Stimulated activated naive B cell treated with anti-CD40 and anti-IgM and Interleukin-4, amounts not matched to agents 10 μg/mL and 1 μg/mL and 100 μg/mL, for 72 hours (primary cell): ENCODE results near the gene MYO7A.
"Not testable (repeated sequence)": the region's sequence is repeated elsewhere in the genome, so short reads cannot be mapped to it uniquely, and the experiment has no call there.

Experiments used
- ATAC-seq, 2 donors: fragments of 150-1000 bp; cut with Tn5 transposase; replicated peaks; 2 replicates each; pipeline ENCODE4 v1.10.0; 2021; ENCODE audit warnings: moderate library complexity in 1 of 2
- DNase-seq: peaks from one replicate; pipeline ENCODE4 v3.0.0; 2021
- H3K27ac Mint-ChIP-seq: one replicate; pipeline ENCODE4 v1.8.0; 2022; ENCODE audit warnings: mild to moderate bottlenecking, mixed read lengths
- H3K27me3 Mint-ChIP-seq, 2 donors: one replicate each; pipeline ENCODE4 v1.8.0; 2022; ENCODE audit warnings: mixed read lengths in 2 of 2
- H3K36me3 Mint-ChIP-seq, 2 donors: one replicate each; pipeline ENCODE4 v1.8.0; 2022; ENCODE audit warnings: mixed read lengths in 2 of 2, mild to moderate bottlenecking in 1 of 2
- H3K4me1 Mint-ChIP-seq, 2 donors: one replicate each; pipeline ENCODE4 v1.8.0; 2022; ENCODE audit warnings: mixed read lengths in 2 of 2, mild to moderate bottlenecking in 1 of 2
- H3K4me3 Mint-ChIP-seq, 2 donors: one replicate each; pipeline ENCODE4 v1.8.0; 2022; ENCODE audit warnings: mild to moderate bottlenecking in 2 of 2, mixed read lengths in 2 of 2, moderate library complexity in 1 of 2
- H3K9me3 Mint-ChIP-seq, 2 donors: one replicate each; pipeline ENCODE4 v1.8.0; 2022; ENCODE audit warnings: mixed read lengths in 2 of 2, mild to moderate bottlenecking in 1 of 2

MYO7A gene

DNA sequence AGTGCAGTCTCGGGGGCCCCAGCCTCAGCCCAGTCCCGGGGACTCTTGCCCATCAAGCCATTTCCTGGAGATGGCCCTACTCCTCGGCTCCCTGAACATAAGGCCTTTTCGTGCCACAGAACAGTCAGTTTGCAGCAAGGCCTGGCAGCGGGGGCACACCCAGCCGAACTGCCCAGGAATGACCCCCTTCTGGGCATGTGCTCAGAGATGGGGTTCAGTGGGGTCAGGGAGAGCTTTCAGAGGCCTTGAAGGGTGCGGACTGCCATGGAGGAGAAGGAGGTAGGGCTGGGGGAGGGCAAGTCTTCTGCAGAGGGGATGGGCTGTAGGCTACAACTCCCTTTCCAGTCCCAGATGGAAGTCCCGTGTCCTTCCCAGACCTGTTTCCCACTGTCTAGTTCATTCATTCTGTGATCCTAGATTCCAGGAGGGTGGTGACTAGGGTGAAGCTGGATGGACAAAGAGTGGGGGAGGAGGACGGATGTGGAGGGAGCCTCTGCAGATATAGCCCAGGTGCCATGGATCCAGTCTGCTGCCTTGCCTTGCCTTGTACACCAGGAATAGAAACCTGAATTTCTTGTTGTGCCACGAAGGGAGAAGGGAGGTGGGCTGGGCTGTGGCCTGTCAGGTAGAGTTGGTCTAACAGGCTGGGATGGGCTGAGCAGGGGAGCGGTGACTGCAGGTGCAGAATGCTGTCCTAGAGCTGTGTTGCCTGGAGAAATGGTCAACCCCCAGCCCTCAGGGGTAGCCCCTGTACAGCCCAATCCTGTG is 39.6 kb upstream of the MYO7A start:
- Mint-ChIP-seq H3K36me3 (no peaks in the 10 kb centered on the region), H3K4me1 (peaks cover under 1 to 7% of the 10 kb centered on the region in 2 donors), H3K9me3 (no peaks in the 10 kb centered on the region), H3K27me3 (peaks cover 0 to 5% of the 10 kb centered on the region in 2 donors), H3K4me3 (no peak overlapping the region), H3K27ac (no peak overlapping the region)
- no peak for DNase-seq
- ATAC-seq, result no peak

DNA sequence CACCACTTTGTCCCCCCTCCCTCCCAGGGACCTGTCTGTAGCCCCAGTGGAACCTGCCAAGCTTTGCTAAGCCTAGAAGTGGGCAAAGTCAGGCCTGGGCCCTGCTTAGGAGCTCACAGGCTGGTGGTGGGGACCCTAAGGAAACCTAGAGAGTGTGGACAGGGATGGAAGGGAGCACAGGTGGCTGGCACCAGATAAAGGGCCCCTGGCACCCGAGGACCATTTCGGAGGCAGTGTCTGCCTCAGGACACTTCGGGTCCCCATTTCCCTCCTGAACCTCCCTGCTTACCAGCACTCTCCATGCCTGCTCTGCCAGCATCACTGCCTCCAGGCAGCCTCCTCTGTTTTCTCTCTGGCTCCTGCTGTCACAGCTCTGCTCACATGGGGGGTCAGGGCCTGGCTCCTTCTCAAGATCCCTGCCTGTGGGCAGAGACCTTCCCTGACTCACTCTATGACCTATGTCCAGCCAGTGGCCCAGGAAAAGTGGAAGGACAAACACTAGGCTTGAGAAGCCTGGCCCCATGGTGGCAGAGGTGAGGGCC is 39.0 kb upstream of the MYO7A start:
- H3K27ac Mint-ChIP-seq, result no peak overlapping the region
- no peaks in the 10 kb centered on the region for H3K9me3 Mint-ChIP-seq
- H3K27me3 Mint-ChIP-seq, result peaks cover 0 to 5% of the 10 kb centered on the region in 2 donors
- ATAC-seq (no peak), DNase-seq (no peak)
- no peak overlapping the region for H3K4me3 Mint-ChIP-seq
- H3K36me3 Mint-ChIP-seq, result no peaks in the 10 kb centered on the region
- H3K4me1 Mint-ChIP-seq, result peaks cover 0 to 6% of the 10 kb centered on the region in 2 donors

DNA sequence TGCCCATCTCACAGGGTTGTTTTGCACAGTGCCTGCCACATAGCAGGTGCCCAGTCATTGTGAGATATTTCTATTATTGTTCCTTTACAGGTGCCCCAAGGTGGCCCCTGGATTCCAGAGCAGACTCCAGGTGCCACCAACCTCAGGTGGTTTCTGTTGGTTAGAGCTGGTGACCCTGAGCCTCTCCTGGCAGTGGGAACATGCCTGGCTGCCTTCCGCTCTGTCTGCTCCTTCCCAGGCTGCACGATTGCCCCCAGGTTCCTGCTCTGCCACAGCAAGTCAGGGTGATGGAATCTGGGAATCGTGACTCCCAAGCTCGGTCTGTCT is 38.0 kb upstream of the MYO7A start:
- Mint-ChIP-seq H3K9me3 (no peaks in the 10 kb centered on the region), H3K27me3 (peaks cover 0 to 5% of the 10 kb centered on the region in 2 donors), H3K4me1 (peaks cover 0 to 6% of the 10 kb centered on the region in 2 donors), H3K36me3 (no peaks in the 10 kb centered on the region), H3K27ac (no peak overlapping the region), H3K4me3 (no peak overlapping the region)
- DNase-seq (no peak), ATAC-seq (no peak)

DNA sequence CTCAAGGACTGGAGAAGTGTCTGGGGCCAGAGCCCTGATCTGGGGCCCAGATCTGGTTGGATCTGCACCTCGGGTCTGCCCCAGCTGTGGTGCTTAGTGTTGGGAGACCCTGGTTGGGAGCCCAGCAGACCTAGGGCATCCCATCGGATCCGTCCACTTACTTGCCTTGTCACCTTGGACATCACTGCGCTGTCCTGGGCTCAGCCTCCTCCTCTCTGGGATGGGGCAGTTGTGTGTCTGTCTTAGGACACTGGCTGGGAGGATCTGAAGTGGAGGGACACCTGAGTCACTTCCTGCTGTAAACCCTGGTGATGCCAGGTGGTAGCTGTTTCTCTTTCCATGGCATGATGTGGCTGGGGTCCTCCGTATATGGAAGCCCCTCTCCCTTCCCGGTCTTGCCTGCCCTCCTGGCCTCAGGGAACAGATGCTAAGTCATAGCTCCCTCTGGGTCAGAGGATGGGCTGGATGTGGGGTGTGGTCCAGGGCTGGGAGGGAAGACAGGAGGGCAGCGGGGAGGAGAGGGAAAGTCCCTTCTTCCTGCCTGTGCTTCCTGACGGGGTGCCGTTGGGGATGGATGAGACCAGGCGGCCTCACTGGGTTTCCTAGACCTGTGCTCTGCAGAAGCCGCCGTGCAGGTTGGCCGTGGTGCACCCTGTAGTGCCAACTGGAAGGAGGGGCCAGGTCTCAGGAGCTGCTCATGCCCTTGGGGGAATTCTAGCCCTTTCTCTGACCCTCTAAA is 37.5 kb upstream of the MYO7A start:
- H3K27ac Mint-ChIP-seq, result no peak overlapping the region
- no peaks in the 10 kb centered on the region for H3K36me3 Mint-ChIP-seq
- peaks cover 0 to 5% of the 10 kb centered on the region in 2 donors for H3K27me3 Mint-ChIP-seq
- DNase-seq, result no peak
- ATAC-seq, result peak; percentile 4 to 9
- no peaks in the 10 kb centered on the region for H3K9me3 Mint-ChIP-seq
- no peak overlapping the region for H3K4me3 Mint-ChIP-seq
- H3K4me1 Mint-ChIP-seq, result peaks cover 0 to 6% of the 10 kb centered on the region in 2 donors

DNA sequence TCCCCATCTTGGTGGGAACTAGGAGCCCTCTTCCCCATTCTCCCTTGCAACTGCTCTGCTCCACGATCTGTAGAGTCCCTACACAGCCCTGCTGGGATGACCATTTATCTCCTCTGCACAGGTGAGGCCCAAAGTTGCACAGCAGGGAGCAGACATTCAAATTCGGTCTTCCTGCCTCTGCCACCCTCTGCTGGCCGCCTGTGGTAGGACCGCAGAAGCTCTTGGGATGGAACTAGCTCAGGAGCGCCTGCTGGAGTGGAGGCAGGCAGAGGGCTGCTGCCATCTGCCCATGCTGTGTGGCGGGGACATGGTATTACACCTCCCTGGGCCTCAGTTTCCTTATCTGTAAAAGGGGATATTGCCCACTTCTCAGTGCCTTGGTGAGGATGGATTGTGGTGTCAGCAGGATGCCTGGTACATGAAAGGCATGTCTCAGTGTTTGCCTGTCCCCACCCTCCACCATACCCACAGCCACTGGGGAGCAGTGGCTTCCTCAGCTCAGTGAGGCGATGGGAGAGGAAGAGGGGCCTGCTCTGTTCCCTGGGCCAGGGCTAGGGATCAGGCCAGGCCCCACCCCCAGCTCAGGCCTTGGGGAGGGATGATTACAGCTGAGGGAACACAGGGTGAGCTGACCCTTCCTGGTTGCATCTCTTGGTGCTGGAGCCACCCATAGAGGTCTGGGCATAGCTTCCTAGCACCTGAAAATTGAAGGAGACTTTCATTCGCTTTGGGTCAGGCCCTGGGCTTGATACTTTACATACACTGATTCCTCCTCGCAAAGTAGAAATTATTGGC is 36.7 kb upstream of the MYO7A start:
- peak; percentile 66 for DNase-seq
- peak overlapping the region; percentile 21 for H3K27ac Mint-ChIP-seq
- no peaks in the 10 kb centered on the region for H3K9me3 Mint-ChIP-seq
- no peaks in the 10 kb centered on the region for H3K36me3 Mint-ChIP-seq
- no peak overlapping the region for H3K4me3 Mint-ChIP-seq
- peaks cover 0 to 5% of the 10 kb centered on the region in 2 donors for H3K27me3 Mint-ChIP-seq
- ATAC-seq, result peak; percentile 90 to 97
- peaks cover 0 to 6% of the 10 kb centered on the region in 2 donors for H3K4me1 Mint-ChIP-seq

DNA sequence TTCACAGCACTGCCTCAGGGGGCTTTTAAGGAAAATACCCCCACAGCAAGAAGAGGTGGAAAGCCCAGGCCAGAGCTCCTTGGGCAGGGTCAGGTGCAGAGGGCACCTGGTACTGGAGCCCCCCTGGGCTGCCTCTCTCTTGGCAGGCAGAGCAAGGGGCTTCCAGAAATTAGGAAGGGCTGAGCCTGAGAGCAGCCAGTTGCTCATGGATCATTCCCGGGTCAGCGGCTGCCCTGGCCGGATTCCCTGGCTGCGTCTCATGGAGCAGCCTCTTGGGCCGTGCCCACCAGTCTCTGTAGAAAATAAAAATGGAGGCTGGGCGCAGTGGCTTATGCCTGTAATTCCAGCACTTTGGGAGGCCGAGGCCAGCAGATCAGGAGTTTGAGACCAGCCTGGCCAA is 35.7 kb upstream of the MYO7A start:
- Mint-ChIP-seq H3K4me1 (peaks cover 0 to 6% of the 10 kb centered on the region in 2 donors), H3K27ac (no peak overlapping the region)

DNA sequence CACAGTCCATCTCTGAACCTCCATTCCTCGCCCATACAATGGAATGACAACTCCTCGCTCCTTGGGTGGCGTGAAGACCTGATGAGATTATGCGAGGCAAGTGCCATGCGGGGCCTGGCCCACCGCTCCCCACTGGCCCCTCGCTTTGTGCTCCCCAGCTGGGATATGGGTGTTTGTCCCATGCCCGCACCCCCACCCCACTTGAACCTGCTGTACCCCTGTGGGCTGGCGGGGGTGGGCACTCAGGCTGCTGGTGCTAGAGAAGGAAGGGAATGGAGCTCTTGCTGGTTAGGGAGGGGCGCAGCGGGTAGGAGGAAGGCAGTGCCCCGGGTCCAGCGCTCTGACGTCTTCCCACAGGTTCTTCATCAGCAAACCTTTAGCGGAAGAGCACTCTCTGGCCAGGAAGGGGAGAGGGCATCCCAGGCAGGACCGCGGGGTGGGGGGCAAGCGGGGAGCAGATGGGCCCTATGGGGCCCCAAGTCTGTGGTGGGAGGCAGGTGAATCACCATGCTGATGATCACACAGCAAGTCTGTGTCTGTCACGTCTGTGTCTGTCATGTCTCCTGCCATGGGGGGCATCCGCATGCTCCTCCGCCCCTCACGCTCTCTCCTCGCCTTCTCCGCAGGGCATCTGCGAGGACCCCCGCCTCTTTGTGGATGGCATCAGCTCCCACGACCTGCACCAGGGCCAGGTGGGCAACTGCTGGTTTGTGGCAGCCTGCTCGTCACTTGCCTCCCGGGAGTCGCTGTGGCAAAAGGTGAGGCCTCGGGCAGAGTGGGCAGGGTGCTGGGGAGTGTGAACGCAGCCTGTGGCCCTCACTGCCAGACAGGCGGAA is 34.8 kb upstream of the MYO7A start:
- Mint-ChIP-seq H3K4me1 (peaks cover 0 to 6% of the 10 kb centered on the region in 2 donors), H3K4me3 (no peak overlapping the region), H3K27me3 (peaks cover 0 to 5% of the 10 kb centered on the region in 2 donors), H3K9me3 (no peaks in the 10 kb centered on the region), H3K27ac (no peak overlapping the region), H3K36me3 (no peaks in the 10 kb centered on the region)
- no peak for ATAC-seq
- DNase-seq, result no peak

More for the DNA sequence above, 35.7 kb upstream of the MYO7A start:
- DNase-seq (no peak), ATAC-seq (no peak)
- Mint-ChIP-seq H3K27me3 (peaks cover 0 to 5% of the 10 kb centered on the region in 2 donors), H3K9me3 (no peaks in the 10 kb centered on the region), H3K4me3 (no peak overlapping the region), H3K36me3 (no peaks in the 10 kb centered on the region)

DNA sequence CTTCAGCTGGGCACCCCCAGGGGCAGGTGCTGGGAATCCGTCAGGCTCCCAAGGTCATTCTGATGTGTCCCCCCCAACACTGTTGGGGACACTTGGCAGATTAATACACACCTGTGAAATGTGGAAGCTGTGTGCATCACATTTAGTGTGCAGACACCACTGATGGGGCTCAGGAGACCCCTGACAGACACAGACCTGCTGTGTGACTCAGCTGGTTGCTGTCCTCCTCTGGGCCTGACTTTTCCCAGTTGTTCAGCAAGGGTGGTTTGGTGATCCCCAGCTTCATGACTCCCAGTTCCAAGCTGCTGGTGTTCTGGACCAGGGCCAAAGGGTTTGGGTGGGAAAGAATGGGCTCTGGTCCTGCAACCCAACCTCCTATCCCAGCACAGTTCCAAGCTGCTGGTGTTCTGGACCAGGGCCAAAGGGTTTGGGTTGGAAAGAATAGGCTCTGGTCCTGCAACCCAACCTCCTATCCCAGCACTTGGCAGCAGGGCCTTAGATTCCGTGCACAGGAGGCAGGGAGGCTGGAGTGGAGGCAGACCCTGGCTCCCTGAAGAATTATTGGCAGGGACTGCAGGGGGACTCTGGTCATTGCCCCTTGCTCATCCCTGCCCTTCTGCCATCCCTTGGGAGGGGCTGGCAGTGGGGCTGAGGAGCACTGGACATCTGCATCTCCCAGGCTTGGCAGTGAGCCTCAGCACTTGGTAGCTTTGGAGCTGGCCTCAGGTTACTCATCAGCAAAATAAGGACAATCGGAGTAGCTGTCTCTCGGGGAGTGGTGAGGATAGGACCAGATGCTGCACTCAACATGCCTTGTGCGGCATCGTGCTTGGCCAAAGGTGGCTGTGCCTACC is 33.8 kb upstream of the MYO7A start:
- no peak for ATAC-seq
- no peak overlapping the region for H3K4me3 Mint-ChIP-seq
- H3K4me1 Mint-ChIP-seq, result peaks cover 0 to 6% of the 10 kb centered on the region in 2 donors
- no peaks in the 10 kb centered on the region for H3K36me3 Mint-ChIP-seq
- no peak overlapping the region for H3K27ac Mint-ChIP-seq
- H3K27me3 Mint-ChIP-seq, result peaks cover 0 to 5% of the 10 kb centered on the region in 2 donors
- no peak for DNase-seq
- H3K9me3 Mint-ChIP-seq, result no peaks in the 10 kb centered on the region

DNA sequence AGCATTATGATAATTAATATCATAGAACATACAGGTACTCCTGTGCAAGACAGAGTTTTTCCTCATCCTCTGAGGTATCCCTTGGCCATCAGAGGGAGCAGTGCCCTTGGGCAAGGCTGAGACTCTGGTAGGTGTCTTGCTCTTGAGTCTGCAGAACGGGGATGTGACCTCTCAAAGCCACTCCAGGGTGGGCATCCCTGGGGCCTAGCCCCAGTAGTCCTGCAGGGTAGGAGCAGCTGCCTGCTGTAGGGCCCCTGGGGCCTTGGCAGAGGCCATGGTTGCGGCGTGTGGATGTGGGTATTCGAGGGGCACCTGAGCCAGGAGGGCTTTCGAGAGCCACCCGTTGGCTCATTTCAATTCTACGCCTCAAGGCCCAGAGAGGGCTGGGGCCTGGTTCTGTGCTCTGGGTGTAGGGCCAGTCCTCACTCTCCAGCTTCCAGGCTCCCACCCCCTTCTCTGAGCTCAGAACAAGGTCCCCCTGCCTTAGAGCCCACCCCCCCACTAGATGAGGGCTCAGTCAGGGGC is 33.1 kb upstream of the MYO7A start:
- H3K4me3 Mint-ChIP-seq, result no peak overlapping the region
- no peaks in the 10 kb centered on the region for H3K9me3 Mint-ChIP-seq
- ATAC-seq, result no peak
- H3K27me3 Mint-ChIP-seq, result peaks cover 0 to 5% of the 10 kb centered on the region in 2 donors
- H3K27ac Mint-ChIP-seq, result no peak overlapping the region
- no peaks in the 10 kb centered on the region for H3K36me3 Mint-ChIP-seq
- H3K4me1 Mint-ChIP-seq, result peaks cover 0 to 6% of the 10 kb centered on the region in 2 donors
- no peak for DNase-seq

DNA sequence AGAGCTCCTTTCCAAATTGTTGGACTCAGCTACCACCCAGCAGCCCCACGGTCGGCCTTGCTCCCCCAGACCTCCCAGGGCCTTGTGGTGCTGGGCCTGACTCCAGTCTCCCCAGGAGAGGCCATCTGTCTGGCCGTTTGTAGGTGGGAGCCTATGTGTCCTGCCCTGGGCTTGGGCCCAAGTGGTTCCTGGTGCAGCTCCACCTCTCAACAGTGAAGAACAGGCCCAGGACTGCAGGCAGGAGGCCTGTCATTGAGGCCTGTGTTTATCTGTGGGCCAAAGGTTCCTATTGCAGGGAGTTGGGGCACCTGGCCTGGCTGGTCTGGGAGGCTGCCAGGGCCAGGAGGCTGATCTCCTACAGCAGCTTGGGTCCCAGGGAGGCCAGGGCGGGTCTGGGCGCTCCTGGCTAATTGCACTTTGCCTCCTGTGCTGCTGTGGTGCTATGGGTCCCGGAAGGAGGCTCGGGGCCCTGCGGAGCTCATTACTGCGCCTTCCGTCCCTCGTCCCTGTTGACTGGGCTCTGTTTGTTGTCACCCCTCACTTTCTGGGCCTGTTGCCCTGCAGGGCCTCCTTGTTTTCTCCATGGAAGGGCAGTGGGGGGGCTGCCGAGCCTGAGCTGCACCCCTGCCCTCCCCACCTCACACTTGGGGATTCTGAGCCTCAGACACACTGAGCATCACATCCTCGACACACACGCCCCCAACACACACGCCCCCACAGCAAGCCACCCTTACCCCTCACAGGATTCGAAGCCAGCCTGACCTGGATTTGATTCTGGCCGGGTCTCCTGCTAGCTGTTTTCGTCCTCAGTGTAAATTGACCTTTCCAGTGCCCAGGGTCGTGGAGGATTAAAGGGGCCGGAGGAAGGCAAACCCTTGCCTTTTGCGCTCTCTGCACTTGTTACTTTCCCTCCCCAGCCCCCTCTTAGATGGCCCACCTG is 32.2 kb upstream of the MYO7A start:
- Mint-ChIP-seq H3K27me3 (peaks cover 0 to 5% of the 10 kb centered on the region in 2 donors), H3K4me1 (peaks cover 0 to 5% of the 10 kb centered on the region in 2 donors), H3K9me3 (peaks cover 0 to 1% of the 10 kb centered on the region in 2 donors), H3K4me3 (no peak overlapping the region), H3K27ac (no peak overlapping the region), H3K36me3 (no peaks in the 10 kb centered on the region)
- ATAC-seq, result no peak
- no peak for DNase-seq

DNA sequence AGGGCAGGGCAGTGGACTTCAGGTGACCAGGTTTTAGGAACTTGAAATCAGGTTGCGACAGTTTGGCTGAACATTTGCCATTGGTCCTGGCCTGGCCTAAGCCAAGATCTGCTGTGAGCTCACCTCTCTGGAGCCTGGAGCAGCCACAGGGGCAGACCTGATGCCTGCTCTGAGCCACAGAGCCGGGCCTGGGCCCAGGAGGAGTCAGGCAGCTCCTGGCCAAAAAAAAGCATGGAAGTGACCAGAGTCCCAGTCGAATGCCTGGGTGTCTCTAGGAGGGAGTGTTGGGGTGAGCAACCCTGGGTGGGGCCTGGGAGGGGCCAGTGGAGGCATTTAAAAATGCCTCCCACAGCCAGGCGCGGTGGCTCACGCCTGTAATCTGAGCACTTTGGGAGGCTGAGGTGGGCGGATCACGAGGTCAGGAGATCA is 31.4 kb upstream of the MYO7A start:
- Mint-ChIP-seq H3K4me1 (no peaks in the 10 kb centered on the region), H3K9me3 (peaks cover 0 to 1% of the 10 kb centered on the region in 2 donors), H3K36me3 (no peaks in the 10 kb centered on the region), H3K27ac (no peak overlapping the region), H3K4me3 (no peak overlapping the region), H3K27me3 (peaks cover 0 to 2% of the 10 kb centered on the region in 2 donors)
- no peak for ATAC-seq
- DNase-seq, result no peak

DNA sequence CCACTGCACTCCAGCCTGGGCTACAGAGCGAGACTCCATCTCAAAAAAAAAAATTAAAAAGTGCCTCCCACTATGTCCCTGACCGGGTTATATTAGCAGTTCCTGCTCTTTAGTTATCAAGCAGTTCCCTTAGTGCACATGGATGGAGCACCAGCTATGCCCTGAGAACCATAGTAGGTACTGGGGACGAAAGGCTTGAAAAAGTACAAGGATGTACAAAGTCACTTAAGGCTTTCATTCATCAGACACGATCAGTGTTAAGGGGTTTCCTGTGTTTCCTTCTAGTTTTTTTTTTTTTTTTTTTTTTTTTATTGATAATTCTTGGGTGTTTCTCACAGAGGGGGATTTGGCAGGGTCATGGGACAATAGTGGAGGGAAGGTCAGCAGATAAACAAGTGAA is 30.9 kb upstream of the MYO7A start:
- DNase-seq, ATAC-seq, H3K36me3 Mint-ChIP-seq, H3K27me3 Mint-ChIP-seq, H3K4me1 Mint-ChIP-seq, H3K4me3 Mint-ChIP-seq, H3K27ac Mint-ChIP-seq, H3K9me3 Mint-ChIP-seq: not testable (repeated sequence)
